Nucleus accumbens (tissue), 56 donors: ENCODE results near the gene FUS.

Source experiments
- DNase-seq, 56 donors: peaks; one replicate each; lab custom pipeline; 2025; lab: John Stamatoyannopoulos, UW

Gene FUS

GRCh38 chr16:31224092-31224955, 44.4 kb downstream of the FUS start:
- DNase-seq, result no peak

GRCh38 chr16:31225193-31225592, 45.3 kb downstream of the FUS start:
- no peak for DNase-seq

- no peak for DNase-seq
These were observed 48.3 kb downstream of the FUS start for GRCh38 chr16:31228206-31228605.

GRCh38 chr16:31229501-31229900, 49.6 kb downstream of the FUS start:
- DNase-seq, result no peak

- DNase-seq, result no peak
These were observed 58.1 kb downstream of the FUS start for GRCh38 chr16:31238041-31238440.
